GM08714 (cell line): ENCODE data around the gene TRIM71.
A peak's percentile ranks its signal among the peaks of the same experiment; 100 is the strongest.

ENCODE experiments used
- H3K4me3 ChIP-seq: fragments of 200-500 bp; sonication (Bioruptor generic); 2 replicates; pipeline ENCODE4 v1.5.1; 2014; ENCODE audit warnings: mild to moderate bottlenecking, low read length, inconsistent platforms
- ZNF274 ChIP-seq: IDR thresholded peaks from 2 replicates; pipeline ENCODE4 v1.6.1; 2012; ENCODE audit warnings: mild to moderate bottlenecking, low read depth, low read length

TRIM71 gene

GRCh38 chr3:32892625-32893598 is 75.1 kb downstream of the TRIM71 start:
- TF ChIP-seq ZNF274: no peak
- H3K4me3 ChIP-seq: no peak overlapping the region

GRCh38 chr3:32894977-32895376 is 77.2 kb downstream of the TRIM71 start:
- TF ChIP-seq ZNF274: no peak
- H3K4me3 ChIP-seq: no peak overlapping the region

- no peak for TF ChIP-seq ZNF274
- no peak overlapping the region for H3K4me3 ChIP-seq
These were observed 77.9 kb downstream of the TRIM71 start for GRCh38 chr3:32895701-32896100.

DNA sequence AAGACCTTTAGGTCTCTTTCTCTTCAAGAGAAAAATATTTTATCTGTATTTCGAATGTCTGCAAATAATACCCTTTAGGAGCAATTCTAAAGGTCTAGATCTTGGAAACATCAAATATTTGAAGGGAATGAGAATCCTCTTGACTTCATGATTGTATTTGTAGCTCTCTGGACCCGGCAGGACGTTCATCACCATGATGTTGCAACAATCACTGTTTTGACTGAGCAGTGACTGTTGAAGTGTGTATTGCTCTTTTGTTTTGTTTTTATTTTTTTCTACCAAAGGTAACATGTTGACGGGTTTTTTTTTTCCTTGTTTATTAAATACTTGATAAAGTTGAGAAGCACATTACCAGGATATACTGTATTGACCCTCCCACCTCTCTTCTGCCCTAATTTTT is 78.3 kb downstream of the TRIM71 start:
- H3K4me3 ChIP-seq: no peak overlapping the region
- no peak for TF ChIP-seq ZNF274

DNA sequence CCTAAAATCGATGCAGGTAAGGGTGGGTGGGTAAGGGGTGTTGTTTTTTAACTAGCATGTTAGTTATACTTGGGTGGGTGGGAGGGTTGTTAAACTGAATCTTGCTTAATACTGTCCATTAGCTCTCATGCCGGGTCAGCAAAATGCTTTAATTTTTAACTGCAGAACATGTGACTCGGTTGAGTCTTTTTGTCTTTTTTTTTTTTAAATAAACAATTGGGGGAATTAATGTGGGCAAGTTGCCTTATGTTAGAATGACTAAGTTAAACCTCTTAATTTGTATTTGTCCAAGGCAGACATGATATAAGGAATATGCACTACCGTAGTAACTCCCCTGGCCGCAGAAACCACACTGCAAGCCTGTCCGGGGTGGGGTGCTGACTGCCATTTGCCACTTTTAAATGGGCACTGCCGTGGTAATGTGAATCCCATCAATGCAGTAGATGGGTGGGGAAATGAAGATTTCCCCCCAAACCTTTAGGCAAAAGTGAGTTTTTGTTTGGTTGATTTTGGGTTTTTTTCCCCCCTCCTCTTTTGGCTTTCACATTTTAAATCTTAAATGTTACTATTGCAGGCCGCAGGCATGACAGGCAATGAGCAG is 79.3 kb downstream of the TRIM71 start:
- TF ChIP-seq ZNF274: no peak
- H3K4me3 ChIP-seq: no peak overlapping the region

- no peak overlapping the region for H3K4me3 ChIP-seq
- no peak for TF ChIP-seq ZNF274
These were observed 80.3 kb downstream of the TRIM71 start for GRCh38 chr3:32897981-32898623.

GRCh38 chr3:32899265-32899664 is 81.5 kb downstream of the TRIM71 start:
- TF ChIP-seq ZNF274: no peak

DNA sequence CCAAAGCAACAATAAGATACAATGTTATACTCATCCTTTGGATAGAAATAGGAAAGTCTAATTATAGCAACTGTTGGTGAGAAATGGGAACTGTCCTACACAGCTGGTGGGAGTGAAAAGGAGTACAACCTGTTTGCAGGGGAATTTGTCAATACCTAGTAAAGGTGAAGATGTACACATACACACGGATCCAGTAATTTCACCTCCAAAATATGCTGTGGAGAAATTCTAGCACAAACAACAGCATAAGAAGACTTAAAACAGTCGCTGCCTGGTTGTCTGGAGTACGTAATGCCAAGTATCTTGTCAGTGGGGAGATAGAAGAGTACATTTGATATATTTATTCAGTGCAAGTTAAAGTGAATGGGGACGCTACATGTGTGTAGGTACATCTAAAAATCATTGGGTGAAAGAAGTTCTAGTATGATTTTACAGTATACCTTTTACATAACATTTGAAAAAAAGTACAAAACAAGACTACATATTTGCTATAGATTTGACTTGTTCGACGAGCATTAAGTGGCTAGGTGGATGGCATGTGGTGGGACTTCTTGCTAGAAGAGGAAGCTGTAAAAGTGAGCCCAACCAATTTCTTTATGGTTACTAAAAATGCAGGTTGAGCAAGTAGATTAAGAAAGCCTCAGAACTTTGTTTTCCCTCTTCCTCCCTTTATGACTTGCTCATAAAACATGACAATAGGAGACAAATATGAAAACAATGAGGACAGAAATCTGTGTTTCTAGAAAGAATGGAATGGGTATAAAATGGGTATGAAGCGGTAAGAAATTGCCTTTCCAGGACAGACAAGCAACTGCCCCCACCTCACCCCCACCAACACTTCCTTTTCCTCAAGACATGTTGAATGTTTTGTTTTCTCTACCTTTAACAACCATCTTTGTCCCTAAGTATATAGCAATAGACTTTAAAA is 83.5 kb downstream of the TRIM71 start:
- H3K4me3 ChIP-seq: no peak overlapping the region
- TF ChIP-seq ZNF274: no peak

More at GRCh38 chr3:32899265-32899664, 81.5 kb downstream of the TRIM71 start:
- H3K4me3 ChIP-seq: no peak overlapping the region

GRCh38 chr3:32902887-32903371 is 85.1 kb downstream of the TRIM71 start:
- peak overlapping the region; percentile 30; the same call in 1 of the 2 replicates for H3K4me3 ChIP-seq

GRCh38 chr3:32903953-32904352 is 86.2 kb downstream of the TRIM71 start:
- no peak for TF ChIP-seq ZNF274
- no peak overlapping the region for H3K4me3 ChIP-seq

GRCh38 chr3:32909999-32910398 is 92.2 kb downstream of the TRIM71 start:
- TF ChIP-seq ZNF274: no peak
- H3K4me3 ChIP-seq: no peak overlapping the region

- no peak overlapping the region for H3K4me3 ChIP-seq
- no peak for TF ChIP-seq ZNF274
These were observed 93.2 kb downstream of the TRIM71 start for GRCh38 chr3:32910954-32911353.

- H3K4me3 ChIP-seq: no peak overlapping the region
- TF ChIP-seq ZNF274: no peak
These were observed 94.2 kb downstream of the TRIM71 start for GRCh38 chr3:32912046-32912445.
